HG03378 (cell line): Measurements from ENCODE around the gene PKM.

ENCODE experiments used
- ATAC-seq: cut with Tn5 transposase; IDR thresholded peaks from one replicate; pipeline ENCODE4 v1.9.1; 2021; ENCODE audit warnings: mild to moderate bottlenecking, moderate library complexity; ENCODE audit not compliant: unreplicated experiment

The PKM gene

DNA sequence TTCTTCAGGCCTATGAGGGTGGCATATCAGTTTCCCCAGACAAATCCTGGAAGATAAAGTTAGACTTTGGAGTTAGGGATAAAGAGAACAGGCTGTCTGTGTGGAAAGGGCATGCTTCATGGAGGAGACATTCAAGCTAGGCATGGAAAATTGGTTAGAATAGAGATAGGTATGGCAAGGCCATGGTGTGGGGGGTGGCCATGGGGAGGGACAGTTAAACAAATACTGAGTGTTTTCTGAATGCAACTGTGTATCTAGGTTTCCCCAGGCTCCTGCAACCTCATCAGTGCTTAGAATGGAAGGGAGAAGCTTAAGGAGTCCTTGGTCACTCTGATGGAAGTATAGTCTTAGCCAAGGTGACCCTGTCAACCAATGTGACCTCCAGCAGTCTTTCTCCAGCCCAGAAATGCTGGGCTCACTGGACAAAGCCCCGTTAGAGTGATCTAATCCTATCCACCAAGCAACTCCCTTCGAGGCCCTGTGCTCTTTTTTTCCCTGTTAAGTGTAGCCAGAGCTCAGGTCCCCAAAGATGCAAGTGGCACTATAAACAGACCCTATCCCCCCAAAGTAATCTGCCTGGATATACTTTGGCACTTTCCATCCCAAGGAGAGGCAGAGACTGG lies 5.5 kb upstream of the PKM start:
- no peak for ATAC-seq

DNA sequence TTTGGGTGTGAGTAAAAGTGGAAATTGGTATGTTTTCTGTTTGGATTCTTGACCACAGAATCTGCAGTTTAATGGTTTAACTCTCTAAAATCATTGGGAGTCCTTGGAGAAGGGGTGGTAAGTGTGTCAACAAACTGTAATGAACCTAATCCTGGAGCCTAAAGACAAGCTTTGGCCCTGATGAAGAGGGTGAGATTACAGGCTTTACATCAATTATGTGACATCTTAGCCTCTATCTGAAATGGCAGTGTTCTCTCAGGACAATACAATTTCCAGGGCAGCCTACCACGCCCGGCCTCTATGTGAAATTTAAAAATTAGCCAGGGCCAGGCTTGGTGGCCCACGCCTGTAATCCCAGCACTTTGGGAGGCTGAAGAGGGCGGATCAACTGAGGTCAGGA lies 4.3 kb upstream of the PKM start:
- ATAC-seq = no peak

DNA sequence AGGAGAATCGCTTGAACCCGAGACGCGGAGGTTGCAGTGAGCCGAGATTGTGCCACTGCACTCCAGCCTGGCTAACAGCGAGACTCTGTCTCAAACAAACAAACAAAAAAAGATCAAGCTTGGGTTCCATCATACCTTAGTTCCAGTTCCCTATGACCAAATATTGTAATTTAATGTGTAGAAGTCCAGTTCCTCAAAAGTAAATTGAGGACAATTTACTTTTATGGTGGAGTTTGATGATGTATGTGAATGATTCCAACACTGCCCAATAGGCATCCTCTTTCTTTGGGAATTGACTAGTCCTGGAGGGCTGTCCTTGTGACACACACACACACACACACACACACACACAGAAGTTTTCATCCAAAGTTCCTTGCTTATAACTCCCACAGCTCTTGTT lies 2.8 kb upstream of the PKM start:
- ATAC-seq = no peak

DNA sequence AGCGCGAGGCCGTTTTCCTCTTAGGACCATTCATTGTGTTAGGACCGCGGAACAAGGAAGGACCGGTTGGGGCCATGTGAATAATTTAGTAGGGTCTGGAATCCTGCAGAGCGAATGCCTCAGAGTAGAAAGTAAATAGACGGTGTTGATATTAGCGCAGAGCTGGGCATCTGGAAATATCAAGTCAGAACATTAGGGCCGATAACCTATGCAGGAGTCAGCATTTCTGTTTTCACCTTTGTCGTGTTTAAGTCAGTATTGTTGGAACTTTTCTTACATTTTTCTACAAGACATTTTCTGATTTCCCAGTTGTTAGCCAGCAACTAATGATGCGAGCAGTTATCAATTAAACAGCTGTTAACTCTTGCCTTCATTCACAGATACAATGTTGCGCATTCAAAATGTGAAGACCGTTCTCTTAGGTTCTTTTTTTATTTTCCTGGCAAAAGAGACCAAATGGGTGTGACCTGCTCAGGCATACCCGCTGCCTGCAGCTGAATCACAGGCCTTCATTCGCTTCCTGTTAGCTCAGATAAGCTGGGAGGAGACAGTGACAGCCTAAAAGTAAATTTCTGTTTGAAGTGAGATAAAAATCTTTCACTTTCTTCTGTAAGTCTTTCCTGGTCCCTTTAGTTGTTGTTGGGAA lies 966 bp upstream of the PKM start:
- no peak for ATAC-seq

DNA sequence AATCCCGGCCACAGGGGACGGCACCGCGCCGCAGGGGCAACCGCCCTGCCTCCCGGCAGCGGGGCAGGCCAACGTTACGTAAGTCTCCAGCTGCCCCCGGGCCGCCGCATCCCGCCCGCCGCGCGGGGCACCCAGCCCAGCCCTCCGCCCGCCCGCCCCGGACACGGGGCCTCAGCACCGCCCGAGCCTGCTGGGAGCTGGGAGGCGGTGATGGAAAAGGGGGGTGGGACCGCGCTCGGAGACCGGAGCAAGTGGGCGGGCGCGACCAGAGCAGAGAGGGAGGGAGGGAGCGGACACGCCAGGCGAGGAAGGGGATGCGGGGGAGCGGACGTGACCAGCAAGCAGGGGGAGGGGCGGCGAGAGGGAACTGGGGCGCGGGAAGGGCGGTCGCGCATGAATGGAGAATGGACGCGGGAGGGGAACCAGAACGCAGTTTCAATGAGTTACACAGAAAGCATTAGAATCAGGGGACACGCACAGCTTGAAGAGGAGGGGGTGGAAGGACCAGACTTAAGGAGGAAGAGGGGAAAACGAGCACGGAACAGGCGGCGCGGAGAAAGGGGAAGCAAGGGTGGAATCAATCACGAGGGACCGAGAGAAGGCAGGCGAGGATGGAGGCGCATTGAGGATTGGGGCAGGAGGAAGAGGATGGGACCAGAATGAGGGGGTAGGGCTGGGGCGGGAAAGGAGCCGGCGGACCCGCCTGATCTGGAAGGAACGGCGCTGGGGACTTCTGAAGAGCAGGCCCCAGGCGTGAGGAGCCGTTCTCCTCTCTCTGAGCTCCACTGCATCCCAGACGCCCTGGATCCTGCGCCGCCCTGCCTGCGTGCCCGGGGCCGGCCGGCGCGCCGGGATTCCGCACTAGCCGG lies 559 bp downstream of the PKM start:
- no peak for ATAC-seq

DNA sequence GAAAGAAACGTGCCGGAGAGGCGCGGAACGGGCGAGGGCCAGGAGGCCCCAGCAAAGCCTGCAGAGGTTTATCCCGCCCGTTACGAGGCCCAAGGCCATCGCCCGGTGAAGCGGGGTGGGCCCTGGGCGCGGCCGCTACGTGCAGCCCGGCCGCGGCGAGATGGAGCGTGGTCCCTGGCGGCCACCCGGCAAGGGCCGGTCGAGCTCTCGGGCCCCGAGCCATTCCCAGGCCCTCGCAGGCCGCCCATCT lies 1.1 kb downstream of the PKM start:
- no peak for ATAC-seq

DNA sequence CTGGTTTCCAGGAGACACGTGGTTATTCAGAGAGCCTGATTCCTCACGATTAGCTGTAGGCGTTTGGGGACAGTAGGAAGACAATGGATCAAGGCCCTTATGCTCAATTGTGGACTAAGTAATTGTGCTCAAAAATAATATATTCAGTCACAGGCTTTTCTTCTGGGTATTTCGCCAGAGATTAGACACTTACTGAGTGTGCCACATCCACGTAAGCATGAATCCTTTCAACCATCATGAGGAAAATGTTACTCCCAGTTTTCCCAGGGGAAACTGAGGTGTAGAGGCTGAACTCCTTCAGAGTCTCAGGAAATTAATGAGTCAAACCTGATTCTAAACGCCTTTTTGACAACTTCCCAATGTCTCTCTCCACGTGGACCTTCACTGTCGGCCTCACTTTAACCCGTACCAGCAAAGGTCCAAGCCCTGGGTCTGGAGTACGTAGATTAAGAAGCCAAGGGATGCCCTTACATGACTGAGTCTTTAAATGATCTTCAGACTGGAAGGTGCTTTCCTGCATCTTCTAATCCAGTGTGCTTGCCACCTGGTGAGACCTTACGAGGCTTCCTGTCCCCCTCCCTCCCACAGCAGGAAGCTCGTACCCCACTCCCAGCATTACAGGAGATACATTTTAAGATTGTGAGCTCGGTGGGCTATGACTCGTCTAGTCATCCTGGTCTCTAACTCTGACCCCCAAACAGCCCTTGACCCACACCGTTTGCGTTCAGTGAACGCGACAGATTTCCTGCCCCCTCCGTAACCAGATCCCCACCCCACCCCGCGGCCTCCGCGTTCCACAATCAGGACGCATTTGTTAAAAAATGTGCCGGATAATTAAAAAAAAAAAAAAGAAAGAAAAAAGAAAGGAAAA lies 1.7 kb downstream of the PKM start:
- no peak for ATAC-seq

DNA sequence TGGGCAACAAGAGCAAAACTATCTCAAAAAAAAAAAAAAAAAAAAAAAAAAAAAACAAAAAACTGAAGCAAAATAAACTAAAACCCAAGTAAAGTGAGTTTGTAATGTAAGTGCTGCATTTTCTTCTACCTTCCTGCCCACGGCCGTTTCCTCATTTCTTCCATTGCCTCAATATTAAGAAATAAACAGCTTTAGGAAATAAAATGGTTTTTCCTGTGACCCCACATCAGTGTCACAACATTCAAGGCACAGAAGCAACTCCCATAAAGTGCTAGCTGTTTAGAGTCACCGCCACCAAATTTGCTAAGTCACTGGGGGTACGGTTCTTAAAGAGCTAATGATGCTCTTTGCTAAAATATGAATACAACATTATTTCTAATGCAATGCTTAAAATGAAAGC lies 3.3 kb downstream of the PKM start:
- no peak for ATAC-seq

DNA sequence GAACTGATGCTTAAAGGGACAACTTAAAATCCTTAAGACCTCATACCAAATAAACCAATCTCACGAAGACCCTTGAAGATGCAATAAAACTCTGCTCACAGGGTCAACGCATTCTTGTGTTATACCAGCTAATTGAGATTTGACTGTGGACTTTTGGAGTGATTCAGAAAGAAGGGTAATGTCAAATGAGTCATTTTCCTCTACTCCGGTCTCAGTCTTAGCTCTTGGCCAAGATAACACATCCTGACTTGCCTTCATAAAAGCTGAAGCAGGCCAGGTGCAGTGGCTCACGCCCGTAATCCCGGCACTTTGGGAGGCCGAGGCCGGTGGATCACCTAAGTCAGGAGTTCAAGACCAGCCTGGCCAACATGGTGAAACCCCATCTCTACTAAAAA lies 3.8 kb downstream of the PKM start:
- ATAC-seq = no peak

DNA sequence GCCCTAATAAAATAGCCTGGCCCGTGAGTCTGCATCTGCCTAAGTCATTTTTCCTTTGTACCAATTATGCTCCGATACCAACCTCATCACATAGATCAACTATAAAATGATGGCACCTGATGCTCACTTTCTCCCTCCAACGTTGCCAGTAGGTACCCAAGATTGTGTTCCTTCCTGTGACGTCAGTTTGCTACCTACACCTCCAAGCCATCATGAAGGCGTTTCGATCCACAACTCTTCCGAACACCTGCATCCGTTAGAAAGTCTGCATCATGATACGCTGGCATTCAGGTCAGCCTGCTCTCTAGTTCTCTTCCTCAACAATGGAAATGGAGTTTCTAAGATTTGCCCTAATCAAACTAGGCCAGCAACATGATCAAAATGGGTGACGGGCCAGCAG lies 7.7 kb downstream of the PKM start:
- no peak for ATAC-seq

DNA sequence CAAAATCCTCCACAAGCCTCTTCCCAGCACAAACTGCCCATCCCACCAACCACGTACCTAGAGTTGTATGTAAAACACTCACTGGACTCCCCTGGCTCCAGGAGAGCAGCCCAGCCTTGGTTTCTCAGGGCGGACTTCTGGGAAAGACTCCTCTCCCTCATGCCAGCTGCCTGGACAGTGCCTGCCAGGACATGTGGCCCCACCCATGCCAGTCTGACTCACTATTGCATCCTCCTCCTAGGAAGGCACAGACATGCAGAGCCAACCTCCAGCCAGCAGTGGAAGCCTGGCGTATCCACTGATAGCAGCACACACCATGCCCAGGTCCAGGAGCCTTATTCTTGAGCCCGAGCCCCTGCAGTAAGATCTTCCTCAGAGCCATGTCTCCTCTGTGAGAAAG lies 8.6 kb downstream of the PKM start:
- ATAC-seq = no peak

DNA sequence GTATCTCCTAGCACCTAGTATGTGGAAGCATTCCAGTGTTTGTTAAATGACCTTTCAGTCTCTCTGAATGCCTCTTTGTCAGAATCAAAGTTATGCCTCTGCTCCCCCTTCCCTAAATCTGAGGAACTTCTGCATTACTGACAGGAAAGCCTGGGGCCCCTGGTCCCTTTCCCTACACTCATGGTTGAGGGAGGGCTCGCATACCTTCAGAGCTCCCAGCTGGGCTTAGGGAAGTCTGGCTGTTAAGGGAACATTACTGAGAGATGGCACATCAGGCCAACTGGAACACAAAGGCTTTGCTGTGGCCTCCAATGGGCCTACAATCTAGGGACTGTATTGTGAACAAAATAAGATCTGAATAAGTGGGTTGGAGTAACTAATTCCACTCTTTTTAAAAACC lies 10.3 kb downstream of the PKM start:
- ATAC-seq = no peak

DNA sequence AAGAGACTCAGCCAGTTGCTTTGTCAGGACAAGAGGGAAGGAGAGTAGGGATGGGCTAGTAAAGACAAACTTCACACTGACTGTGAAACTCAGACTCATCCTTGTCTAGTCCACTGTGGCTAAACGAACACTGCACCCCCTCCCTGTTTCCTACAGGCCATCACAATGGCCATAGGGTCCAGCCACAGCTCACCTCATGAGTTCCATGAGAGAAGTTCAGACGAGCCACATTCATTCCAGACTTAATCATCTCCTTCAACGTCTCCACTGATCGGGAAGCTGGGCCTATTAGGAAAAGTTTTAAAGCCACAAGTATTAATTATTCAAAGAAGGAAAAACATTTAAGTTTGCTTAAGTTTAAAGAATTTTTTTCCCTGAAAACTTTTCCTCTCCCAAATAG lies 13.8 kb downstream of the PKM start:
- ATAC-seq = no peak

DNA sequence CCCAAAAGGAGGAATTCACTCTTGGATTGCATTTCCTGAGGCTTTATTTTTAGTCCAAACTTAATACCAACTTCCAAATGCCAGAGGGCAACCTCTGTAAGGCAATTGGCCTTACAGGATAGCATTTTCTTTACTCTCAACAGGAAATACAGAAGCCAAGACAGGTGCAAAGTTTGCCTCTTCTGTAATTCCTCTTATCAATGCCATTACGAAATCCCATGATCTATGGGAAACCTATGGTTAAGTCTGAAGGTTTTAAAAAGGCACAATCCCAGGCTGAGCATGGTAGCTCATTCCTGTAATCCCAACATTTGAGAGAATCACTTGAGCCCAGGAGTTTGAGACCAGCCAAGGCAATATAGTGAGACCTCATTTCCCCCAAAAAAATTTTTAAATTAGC lies 14.9 kb downstream of the PKM start:
- ATAC-seq = no peak

DNA sequence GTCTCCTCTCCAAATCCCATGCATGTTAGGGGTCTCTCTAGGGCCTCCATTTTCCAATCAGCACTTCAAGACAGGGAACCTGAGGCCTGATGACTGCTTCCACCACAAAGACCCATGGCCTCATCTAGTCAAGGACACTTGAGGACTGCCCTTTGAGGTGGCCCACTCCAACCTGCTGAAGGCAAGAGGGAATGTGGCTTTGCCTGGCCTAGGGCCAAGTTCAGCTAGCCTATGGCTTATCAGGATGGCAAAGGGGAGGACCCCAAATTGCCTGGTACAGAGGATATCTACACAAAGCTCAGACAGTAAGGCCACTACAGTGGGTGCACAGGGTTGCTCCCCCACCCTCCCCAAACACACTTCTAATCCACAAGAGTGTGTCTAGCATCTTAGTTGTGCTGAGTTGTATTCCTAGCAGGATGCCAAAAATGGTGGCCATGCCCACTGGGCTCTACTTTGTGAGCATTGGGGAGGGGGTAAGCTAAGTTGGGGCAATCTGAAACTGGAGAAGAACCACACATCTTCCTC lies 23.4 kb downstream of the PKM start:
- ATAC-seq = no peak

DNA sequence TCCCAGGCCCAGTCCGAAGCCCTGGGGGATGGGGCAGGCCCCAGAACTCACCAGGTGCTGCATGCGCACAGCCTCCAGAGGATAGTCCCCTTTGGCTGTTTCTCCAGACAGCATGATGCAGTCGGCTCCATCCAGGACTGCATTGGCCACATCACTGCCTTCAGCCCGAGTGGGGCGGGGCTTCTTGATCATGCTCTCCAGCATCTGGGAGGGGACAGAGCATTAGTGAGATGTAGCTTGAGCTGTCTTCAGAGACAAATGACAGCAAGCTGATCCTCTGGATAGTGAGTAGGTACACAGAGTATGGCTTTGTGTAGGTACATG lies 24.4 kb downstream of the PKM start:
- ATAC-seq = no peak

DNA sequence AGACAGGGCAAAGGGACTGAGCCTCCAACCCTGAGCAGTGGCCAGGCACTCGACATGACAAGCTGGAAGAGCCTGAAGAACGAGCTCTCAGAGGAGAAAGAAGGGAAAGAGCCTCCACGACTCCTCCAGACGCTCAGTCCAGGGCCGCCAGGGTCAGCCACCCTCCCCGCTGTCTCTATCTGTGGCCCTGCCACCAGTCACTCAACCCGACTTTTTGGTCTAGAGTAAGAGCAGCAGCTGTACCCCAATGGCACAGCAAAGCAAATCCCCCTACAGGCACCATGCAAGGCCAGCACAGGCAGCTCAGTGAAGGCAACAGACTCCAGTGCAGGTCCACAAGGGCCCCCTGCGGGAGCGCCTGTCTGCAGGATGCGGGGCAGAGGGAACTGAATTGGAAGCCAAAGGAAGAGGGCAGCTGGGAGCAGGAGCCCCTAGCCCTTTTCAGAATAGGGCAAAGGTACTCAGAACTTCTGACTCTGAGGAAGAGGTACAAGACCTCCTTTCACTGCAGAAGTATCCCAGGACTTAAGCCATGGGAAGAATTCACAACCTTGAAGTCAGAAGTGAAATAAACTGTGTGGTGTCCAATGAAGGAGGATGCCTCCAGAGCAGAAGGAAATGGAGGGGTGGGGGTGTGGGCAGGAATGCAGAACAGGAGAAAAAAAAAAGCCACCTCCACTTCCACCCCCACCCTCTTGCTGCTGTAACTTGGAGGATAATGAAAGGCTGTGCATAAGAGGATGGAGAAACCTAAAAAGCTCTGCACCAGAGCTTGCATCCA lies 24.9 kb downstream of the PKM start:
- ATAC-seq = no peak

DNA sequence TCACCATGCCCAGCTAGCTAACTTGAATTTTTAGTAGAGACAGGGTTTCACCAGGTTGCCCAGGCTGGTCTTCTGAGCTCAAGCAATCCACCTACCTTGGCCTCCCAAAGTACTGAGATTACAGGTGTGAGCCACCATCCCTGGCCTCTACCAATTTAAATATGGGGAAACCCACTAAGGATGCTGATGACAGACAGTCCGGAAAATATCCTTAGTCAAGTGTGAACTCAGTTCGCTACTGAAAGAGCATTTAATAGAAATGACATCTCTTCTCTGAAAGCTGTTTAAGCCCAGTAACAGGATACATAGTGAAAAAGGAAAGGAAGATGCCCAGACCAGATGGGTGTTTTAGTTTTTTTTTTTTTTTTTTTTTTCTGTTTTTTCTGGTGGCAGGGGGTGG lies 25.7 kb downstream of the PKM start:
- ATAC-seq = no peak

DNA sequence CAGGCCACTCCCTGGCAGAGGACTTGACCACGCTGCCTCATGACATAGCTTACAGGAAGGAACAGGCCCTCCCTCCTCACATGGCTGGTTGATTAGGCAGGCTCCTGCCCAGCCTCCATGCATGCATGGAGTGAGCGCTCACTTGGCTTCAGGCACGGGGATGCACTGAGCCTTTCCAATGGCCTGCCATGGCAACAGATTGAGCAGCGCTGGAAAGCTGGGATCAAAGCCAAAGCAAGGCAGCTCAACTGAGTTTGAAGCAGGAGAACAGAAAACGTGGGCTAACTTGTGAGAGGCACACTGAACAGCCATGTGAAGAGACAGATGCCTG lies 27.5 kb downstream of the PKM start:
- ATAC-seq = no peak

DNA sequence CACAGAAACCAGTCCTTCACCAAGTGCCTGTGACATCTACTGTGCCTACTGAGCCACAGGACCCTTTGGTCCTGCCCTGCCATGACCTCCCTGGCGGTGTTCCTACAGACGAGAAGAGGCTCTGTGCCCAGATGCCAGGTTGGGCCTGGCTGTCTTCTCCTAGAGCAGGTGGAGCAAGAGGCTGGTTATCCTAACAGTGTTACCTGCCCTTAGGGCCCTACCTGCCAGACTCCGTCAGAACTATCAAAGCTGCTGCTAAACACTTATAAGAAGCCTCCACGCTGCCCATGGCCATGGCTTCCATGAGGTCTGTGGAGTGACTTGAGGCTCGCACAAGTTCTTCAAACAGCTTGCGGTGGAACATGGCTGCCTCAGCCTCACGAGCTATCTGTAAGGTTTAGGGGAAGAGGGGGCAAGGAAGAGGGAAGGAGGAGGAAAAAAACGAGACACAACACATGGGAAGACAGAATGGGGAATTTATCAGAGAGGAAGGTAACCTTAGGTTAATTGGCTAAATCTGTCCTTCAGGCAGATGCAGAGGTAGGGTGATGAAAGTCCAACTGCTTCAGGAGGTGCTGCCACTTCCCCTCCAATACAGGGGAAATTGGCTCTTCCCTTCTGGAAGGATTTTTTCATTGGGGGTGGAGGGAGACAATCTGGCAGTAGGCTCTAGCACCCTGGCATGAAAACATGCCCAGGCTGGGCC lies 28.0 kb downstream of the PKM start:
- ATAC-seq = no peak
